Putamen (tissue), 1 donor: Measurements from ENCODE around the gene PCDHGA5.
"Not testable (repeated sequence)": the region's sequence is repeated elsewhere in the genome, so short reads cannot be mapped to it uniquely, and the experiment has no call there.

Source experiments
- DNase-seq: peaks from one replicate; pipeline ENCODE4 v3.0.0-alpha.2; 2016; ENCODE audit warnings: low spot score

Gene PCDHGA5

DNA sequence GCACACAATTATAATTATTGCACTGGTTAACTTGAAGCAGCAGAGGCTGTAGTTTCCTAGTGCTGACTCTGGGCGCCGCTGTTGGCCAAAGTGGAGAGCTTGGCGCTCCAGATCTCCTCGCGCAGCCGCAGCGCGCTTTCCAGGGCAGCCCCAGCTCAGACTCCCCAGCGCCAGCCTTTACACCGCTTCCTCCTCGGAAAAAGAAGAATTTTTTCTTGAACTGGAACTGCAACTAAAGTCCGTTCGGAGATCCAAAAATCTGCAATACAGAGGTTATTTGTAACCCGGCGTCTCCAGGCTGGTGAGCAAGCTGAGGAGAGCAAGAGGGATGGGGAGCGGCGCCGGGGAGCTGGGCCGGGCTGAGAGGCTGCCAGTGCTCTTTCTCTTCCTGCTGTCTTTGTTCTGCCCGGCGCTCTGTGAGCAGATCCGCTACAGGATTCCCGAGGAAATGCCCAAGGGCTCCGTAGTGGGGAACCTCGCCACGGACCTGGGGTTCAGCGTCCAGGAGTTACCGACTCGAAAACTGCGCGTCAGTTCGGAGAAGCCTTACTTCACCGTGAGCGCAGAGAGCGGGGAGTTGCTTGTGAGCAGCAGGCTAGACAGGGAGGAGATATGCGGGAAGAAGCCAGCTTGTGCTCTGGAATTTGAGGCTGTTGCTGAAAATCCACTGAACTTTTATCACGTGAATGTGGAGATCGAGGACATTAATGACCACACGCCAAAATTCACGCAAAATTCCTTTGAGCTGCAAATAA, 23.8 kb downstream of the PCDHGA5 start, which contains the start of gene PCDHGB4:
PCDHGB4 (plus strand) TSS at position 142 of the 755 bp plus-strand sequence; CDS start at position 329, 187 bp downstream.
- not testable (repeated sequence) for DNase-seq

DNA sequence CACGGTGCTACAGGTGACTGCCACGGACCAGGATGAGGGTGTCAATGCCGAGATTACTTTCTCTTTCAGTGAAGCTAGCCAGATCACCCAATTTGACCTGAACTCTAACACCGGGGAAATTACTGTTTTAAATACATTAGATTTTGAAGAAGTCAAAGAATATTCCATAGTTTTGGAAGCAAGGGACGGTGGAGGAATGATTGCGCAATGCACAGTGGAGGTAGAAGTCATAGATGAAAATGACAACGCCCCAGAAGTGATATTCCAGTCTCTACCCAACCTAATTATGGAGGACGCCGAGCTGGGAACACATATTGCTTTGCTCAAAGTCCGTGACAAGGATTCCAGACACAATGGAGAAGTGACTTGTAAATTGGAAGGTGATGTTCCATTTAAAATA, 24.7 kb downstream of the PCDHGA5 start:
- DNase-seq: no peak

DNA sequence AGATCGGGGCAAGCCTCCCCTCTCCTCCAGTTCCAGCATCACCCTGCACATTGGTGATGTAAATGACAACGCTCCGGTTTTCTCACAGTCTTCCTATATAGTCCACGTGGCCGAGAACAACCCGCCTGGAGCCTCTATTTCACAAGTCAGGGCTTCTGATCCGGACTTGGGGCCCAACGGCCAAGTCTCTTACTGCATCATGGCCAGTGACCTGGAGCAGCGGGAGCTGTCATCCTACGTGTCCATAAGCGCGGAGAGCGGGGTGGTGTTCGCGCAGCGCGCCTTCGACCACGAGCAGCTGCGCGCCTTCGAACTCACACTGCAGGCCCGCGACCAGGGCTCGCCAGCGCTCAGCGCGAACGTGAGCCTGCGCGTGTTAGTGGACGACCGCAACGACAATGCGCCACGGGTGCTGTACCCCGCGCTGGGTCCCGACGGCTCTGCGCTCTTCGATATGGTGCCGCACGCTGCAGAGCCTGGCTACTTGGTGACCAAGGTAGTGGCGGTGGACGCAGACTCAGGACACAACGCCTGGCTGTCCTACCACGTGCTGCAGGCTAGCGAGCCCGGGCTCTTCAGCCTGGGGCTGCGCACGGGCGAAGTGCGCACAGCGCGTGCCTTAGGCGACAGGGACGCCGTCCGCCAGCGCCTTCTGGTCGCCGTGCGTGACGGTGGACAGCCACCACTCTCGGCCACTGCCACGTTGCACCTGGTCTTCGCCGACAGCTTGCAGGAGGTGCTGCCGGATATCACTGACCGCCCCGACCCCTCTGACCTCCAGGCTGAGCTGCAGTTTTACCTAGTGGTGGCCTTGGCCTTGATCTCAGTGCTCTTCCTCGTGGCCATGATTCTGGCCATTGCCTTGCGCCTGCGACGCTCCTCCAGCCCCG, 25.4 kb downstream of the PCDHGA5 start:
- DNase-seq: no peak

DNA sequence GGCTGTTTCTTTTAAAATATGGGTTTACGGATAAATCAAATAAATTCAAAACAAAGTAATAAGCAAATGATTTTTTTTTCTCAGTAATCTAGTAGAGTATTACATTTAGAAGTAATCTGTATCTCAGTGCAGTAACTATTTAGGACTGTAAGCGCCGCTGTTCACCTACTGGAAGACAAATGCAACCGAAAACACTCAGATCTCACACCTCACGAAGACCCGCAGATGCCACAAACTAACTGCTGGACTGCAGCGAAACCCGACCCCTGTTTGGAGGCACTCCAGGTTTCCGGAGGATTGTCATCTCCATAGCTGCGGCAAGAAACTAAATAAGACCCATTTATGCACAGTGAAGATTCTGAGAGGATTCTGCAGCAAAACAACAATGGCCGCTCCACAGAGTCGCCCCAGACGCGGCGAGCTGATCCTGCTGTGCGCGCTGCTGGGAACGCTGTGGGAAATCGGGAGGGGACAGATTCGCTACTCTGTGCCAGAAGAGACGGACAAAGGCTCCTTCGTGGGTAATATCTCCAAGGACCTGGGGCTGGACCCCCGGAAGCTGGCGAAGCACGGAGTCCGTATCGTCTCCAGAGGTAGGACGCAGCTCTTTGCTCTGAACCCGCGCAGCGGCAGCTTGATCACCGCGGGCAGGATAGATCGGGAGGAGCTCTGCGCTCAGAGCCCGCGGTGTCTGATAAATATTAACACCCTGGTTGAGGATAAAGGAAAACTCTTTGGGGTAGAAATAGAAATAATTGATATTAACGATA, 28.7 kb downstream of the PCDHGA5 start, which contains the start of gene PCDHGA8:
PCDHGA8 (plus strand) TSS at position 205 of the 770 bp plus-strand sequence; CDS start at position 386, 181 bp downstream.
- DNase-seq: no peak

DNA sequence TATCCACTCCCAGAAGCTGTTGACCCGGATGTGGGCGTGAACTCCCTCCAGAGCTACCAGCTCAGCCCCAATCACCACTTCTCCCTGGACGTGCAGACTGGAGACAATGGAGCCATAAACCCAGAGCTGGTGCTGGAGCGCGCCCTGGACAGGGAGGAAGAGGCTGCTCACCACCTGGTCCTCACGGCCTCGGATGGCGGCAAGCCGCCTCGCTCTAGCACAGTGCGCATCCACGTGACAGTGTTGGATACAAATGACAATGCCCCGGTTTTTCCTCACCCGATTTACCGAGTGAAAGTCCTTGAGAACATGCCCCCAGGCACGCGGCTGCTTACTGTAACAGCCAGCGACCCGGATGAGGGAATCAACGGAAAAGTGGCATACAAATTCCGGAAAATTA, 29.3 kb downstream of the PCDHGA5 start:
- no peak for DNase-seq

DNA sequence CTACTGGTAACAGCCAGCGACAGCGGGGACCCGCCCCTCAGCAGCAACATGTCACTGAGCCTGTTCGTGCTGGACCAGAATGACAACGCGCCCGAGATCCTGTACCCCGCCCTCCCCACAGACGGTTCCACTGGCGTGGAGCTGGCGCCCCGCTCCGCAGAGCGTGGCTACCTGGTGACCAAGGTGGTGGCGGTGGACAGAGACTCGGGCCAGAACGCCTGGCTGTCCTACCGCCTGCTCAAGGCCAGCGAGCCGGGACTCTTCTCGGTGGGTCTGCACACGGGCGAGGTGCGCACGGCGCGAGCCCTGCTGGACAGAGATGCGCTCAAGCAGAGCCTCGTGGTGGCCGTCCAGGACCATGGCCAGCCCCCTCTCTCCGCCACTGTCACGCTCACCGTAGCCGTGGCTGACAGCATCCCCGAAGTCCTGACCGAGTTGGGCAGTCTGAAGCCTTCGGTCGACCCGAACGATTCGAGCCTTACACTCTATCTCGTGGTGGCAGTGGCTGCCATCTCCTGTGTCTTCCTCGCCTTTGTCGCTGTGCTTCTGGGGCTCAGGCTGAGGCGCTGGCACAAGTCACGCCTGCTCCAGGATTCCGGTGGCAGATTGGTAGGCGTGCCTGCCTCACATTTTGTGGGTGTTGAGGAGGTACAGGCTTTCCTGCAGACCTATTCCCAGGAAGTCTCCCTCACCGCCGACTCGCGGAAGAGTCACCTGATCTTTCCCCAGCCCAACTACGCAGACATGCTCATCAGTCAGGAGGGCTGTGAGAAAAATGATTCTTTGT, 30.6 kb downstream of the PCDHGA5 start:
- not testable (repeated sequence) for DNase-seq

DNA sequence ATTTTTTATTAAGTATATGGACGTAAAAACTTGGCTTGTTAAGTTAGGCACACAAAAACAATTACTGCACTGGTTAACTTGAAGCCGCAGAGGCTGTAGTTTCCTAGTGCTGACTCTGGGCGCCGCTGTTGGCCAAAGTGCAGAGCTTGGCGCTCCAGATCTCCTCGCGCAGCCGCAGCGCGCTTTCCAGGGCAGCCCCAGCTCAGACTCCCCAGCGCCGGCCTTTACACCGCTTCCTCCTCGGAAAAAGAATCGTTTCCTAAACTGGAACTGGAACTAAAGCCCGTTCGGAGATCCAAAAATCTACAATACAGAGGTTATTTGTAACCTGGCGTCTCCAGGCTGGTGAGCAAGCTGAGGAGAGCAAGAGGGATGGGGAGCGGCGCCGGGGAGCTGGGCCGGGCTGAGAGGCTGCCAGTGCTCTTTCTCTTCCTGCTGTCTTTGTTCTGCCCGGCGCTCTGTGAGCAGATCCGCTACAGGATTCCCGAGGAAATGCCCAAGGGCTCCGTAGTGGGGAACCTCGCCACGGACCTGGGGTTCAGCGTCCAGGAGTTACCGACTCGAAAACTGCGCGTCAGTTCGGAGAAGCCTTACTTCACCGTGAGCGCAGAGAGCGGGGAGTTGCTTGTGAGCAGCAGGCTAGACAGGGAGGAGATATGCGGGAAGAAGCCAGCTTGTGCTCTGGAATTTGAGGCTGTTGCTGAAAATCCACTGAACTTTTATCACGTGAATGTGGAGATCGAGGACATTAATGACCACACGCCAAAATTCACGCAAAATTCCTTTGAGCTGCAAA, 34.0 kb downstream of the PCDHGA5 start, which contains the start of gene PCDHGB5:
PCDHGB5 (plus strand) TSS at position 192 of the 796 bp plus-strand sequence; CDS start at position 373, 181 bp downstream.
- not testable (repeated sequence) for DNase-seq

DNA sequence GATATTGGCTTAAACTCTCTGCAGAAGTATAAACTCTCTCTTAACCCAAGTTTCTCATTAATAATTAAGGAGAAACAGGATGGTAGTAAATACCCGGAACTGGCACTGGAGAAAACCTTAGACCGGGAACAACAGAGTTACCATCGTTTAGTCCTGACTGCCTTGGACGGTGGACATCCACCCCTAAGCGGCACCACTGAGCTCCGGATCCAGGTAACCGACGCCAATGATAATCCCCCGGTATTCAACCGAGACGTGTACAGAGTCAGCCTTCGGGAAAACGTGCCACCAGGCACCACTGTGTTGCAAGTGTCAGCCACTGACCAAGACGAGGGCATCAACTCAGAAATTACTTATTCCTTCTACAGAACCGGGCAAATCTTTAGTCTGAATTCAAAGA, 34.6 kb downstream of the PCDHGA5 start:
- no peak for DNase-seq

DNA sequence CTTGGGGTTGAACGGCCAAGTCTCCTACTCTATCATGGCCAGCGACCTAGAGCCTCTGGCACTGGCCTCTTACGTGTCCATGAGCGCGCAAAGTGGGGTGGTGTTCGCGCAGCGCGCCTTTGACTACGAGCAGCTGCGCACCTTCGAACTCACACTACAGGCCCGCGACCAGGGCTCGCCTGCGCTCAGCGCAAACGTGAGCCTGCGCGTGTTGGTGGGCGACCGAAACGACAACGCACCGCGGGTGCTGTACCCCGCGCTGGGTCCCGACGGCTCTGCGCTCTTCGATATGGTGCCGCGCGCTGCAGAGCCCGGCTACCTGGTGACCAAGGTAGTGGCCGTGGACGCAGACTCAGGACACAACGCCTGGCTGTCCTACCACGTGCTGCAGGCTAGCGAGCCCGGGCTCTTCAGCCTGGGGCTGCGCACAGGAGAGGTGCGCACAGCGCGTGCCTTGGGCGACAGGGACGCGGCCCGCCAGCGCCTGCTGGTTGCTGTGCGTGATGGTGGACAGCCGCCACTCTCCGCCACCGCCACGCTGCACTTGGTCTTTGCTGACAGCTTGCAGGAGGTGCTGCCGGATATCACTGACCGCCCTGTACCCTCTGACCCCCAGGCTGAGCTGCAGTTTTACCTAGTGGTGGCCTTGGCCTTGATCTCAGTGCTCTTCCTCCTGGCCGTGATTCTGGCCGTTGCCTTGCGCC, 35.7 kb downstream of the PCDHGA5 start:
- DNase-seq: no peak

DNA sequence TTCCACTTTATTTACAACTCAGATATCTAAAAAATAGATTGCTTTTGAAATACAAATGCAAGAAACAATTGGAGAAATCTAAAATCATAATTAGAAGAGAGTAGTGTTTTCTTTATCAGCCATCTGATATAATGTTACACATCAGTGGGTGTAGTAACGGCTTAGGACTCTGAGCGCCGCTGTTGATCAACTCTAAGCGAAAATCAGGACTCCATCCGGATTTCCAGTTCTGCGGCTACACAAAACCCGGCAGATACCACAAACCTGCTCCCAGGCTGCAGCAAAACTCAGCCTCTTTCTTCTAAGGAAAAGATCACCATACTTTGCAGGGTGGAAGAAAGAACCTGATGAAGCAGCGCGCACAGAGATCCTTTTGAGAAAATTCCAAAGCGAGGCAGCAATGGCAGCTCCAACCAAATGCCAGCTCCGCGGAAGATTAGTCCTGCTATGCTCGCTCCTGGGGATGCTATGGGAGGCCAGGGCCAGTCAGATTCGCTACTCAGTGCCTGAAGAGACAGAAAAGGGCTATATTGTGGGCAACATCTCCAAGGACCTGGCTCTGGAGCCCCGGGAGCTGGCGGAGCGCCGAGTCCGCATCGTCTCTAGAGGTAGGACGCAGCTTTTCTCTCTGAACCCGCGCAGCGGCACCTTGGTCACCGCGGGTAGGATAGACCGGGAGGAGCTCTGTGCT, 38.7 kb downstream of the PCDHGA5 start, which contains the start of gene PCDHGA9:
PCDHGA9 (plus strand) TSS at position 226 of the 691 bp plus-strand sequence; CDS start at position 401, 175 bp downstream.
- no peak for DNase-seq

DNA sequence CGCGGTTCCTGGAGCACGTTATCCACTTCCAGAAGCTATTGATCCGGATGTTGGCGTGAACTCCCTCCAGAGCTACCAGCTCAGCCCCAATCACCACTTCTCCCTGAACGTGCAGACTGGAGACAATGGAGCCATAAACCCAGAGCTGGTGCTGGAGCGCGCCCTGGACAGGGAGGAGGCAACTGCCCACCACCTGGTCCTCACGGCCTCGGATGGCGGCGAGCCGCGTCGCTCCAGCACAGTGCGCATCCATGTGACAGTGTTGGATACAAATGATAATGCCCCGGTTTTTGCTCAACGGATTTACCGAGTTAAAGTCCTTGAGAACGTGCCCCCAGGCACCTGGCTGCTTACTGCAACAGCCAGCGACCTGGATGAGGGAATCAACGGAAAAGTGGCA, 39.4 kb downstream of the PCDHGA5 start:
- DNase-seq: no peak

DNA sequence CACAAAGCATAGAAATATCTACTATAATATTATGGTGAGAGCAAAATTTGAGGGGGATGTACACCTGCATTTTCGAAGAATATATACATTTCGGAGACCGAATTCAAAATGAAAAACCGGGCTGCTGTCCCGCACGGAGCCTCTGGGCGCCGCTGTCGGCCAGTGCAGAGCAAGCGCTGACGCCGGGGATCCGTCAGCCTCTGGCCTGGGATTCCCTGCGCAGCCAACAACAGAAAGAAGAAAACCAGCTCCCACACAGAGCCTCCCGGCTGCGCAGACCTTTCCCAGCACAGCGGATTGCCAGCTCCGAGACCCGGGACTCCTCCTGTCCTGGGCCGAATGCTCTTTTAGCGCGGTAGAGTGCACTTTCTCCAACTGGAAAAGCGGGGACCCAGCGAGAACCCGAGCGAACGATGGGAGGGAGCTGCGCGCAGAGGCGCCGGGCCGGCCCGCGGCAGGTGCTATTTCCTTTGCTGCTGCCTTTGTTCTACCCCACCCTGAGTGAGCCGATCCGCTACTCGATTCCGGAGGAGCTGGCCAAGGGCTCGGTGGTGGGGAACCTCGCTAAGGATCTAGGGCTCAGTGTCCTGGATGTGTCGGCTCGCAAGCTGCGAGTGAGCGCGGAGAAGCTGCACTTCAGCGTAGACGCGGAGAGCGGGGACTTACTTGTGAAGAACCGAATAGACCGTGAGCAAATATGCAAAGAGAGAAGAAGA, 44.0 kb downstream of the PCDHGA5 start, which contains the start of gene PCDHGB6:
PCDHGB6 (plus strand) TSS at position 232 of the 716 bp plus-strand sequence; CDS start at position 414, 182 bp downstream.
- not testable (repeated sequence) for DNase-seq

DNA sequence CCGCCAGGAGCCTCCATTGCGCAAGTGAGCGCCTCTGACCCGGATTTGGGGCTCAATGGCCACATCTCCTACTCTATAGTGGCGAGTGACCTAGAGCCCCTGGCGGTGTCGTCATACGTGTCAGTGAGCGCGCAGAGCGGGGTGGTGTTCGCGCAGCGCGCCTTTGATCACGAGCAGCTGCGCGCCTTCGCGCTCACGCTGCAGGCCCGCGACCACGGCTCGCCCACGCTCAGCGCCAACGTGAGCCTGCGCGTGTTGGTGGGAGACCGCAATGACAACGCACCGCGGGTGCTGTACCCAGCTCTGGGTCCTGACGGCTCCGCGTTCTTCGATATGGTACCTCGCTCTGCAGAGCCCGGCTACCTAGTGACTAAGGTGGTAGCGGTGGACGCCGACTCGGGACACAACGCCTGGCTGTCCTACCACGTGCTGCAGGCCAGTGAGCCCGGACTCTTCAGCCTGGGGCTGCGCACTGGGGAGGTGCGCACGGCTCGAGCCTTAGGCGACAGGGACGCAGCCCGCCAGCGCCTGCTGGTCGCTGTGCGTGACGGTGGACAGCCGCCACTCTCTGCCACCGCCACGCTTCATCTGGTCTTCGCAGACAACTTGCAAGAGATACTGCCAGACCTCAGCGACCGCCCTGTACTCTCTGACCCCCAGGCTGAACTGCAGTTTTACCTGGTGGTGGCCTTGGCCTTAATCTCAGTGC, 45.8 kb downstream of the PCDHGA5 start:
- no peak for DNase-seq

DNA sequence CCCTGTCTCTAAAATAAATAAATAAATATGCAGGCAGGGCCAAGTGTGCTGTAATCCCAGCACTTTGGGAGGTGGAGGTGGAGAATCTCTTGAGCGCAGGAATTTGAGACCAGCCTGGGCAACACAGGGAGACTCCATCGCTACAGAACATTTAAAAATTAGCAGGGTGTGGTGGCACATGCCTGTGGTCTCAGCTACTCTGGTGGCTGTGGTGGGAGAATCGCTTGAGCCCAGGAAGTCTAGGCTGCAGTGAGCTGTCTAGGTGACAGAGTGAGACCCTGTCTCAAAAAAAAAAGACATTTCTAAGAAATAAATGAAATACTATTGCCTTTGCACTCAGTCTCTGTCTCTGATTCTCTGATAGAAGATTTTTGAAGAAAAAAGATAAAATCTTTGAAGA, 47.6 kb downstream of the PCDHGA5 start:
- no peak for DNase-seq

DNA sequence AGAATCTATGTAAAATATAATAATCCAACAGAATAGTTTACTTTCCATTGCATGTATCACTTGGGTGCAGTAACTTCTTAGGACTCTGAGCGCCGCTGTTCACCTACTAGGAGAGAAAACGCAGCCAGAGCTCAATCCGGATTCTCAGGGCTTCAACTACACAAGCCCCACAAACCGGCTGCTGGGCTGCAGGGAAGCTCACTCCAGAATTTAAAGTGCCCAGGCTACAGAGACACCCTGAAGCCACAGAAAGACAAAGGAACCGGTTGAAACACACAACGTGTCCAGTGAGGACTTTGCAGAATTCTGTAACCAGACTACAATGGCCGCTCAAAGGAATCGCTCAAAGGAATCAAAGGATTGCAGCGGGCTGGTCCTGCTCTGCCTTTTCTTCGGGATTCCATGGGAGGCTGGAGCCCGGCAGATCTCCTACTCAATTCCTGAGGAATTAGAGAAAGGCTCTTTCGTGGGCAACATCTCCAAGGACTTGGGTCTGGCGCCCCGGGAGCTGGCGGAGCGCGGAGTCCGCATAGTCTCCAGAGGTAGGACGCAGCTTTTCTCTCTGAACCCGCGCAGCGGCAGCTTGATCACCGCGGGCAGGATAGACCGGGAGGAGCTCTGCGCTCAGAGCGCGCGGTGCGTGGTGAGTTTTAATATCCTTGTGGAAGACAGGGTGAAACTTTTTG, 49.0 kb downstream of the PCDHGA5 start, which contains the start of gene PCDHGA10:
PCDHGA10 (plus strand) TSS at position 134 of the 686 bp plus-strand sequence; CDS start at position 323, 189 bp downstream.
- DNase-seq: no peak

DNA sequence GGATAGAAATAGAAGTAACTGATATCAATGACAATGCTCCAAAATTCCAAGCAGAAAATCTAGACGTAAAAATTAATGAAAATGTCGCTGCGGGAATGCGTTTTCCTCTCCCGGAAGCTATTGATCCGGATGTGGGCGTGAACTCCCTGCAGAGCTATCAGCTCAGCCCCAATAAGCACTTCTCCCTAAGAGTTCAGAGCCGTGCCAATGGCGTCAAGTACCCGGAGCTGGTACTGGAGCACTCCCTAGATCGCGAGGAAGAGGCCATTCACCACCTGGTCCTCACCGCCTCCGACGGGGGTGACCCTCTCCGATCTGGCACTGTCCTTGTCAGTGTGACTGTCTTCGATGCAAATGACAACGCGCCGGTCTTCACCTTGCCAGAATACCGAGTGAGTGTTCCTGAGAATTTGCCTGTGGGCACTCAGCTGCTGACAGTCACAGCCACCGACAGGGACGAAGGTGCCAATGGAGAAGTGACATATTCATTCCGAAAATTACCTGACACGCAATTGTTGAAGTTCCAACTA, 49.6 kb downstream of the PCDHGA5 start:
- DNase-seq: no peak
